ENCODE measurements around the gene LRTM2. TPM values are rescaled to one million over a fixed set of nuclear protein-coding genes. Genes with fewer than 3 reads are reported as not detected.
A peak's percentile ranks its signal among the peaks of the same experiment; 100 is the strongest.

LRTM2 gene
- total RNA-seq, 2 experiments from 2014 or later = not detected

DNA sequence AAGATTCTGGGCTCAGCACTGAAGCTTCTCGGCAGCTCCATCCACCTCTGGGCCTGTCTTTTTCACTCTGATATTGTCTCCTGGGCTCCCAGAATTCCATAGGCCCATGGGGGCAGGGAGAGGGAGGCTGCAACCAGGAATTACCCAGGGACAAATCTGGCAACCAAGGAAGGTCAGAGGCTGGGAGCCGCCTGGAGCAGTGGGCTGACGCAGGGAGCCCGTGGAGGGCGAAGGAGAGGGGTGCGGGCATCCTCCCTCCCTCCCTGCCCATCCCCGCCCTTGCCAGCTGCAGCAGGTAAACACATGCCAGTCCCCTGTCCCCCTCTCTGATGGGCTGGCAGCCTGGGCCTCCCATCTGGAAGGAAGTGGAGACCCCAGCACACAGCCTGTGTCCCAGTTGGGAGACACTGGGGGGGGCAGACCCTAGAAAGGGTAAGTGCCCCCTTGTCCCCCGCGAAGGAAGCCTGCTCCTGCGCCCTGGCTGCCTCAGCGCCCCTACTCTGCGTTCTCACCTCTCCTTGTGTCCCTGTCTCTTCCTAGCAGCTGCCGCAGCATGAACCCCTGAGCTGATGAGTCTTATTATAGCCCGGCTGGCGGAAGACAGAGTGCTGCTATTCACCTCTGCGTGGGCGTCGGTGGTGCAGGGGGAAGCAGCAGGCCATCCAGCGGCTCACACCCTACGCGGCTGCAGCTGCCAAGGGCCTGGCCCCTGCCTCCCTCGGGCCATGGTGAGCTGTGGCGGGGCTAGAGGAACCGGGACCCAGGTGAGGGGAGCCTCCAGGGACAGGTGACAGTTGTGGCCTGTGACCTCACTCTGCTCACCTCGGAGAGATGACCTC lies 6.7 kb downstream of the LRTM2 start:
- H3K4me1 Mint-ChIP-seq (ENCODE audit: low read depth) = no peaks in the 10 kb centered on the region
- no peak for DNase-seq
- ChIA-PET POLR2A (no interaction called here), CTCF (no interaction called here)
- H3K4me3 Mint-ChIP-seq = no peak overlapping the region
- no peak overlapping the region for H3K27ac Mint-ChIP-seq
- no peaks in the 10 kb centered on the region for H3K9me3 Mint-ChIP-seq
- H3K36me3 Mint-ChIP-seq = no peaks in the 10 kb centered on the region
- intact Hi-C loops (cut with micrococcal nuclease) = no loop called here
- peaks cover 17% of the 10 kb centered on the region for H3K27me3 Mint-ChIP-seq

DNA sequence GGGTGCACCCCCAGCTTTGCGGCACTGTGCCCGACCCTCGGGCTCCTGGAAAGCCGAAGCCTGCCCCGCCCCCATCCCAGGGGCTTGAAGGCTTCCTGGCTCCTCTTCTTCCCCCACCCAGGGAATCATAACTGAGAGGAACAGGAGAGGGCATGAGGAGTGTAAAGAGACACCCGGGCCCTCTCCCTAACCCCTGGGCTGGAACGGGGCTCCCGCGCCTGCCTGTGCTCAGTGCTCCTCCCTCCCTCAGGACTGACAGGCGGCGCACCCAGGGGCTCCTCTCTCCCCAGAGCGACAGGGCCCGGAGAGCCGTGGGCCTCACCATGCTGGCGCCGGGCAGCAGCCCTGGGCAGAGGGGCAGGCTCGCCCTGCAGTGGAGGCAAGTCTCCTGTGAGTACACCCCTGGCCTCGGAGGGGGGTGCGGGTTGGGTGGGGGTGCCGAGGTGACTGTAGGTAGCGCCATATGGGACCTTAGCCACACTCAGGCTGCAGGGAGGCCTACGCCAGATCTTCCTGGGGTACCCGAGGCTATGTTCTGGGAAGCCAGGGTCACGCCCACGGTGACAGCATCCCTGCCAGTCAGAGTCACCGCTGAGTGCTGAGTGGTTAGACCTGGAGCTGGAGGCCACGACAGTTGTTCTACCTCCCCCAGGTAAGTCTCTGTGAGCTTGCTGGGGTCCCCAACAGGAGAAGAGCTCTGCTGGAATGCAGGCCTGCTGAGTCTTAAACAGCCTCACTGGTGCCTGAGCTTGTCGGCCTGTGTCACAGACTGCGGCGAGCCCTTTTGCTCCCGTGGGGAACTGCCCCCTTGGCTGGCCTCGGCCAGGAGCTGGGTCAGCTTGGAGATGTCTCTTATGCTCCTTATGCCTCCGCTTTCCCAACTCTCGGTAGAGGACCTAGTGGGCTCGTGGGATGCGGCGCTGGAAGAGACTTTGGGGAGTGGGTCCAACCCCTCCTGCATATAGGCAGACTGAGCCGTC lies 7.8 kb downstream of the LRTM2 start:
- intact Hi-C loops (cut with micrococcal nuclease) = no loop called here

DNA sequence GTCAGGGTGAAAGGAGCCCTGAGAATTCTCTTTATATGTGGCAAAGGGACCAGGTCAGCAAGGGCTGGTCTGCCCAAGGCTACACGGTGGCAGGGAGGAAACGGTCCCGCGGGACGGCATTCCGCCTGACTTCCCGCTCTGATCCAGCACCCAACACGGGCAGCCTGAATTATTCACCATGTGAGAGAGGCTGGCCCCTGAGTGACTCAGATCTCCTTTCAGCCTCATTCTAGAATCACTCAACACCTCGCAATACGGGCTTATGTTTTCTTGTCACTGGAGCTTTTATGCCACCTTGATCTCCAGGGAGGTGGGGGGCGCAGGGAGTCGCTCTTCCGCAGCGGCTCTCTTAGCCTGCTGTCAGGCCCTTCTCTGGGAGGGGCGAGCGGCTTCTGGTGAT lies 8.5 kb downstream of the LRTM2 start:
- no peaks in the 10 kb centered on the region for H3K9me3 Mint-ChIP-seq
- ChIA-PET POLR2A (no interaction called here), CTCF (no interaction called here)
- intact Hi-C loops (cut with micrococcal nuclease) = no loop called here
- no peak for DNase-seq
- H3K27ac Mint-ChIP-seq = no peak overlapping the region
- no peaks in the 10 kb centered on the region for H3K4me1 Mint-ChIP-seq (ENCODE audit: low read depth)
- peaks cover 21% of the 10 kb centered on the region for H3K27me3 Mint-ChIP-seq
- no peaks in the 10 kb centered on the region for H3K36me3 Mint-ChIP-seq
- H3K4me3 Mint-ChIP-seq = no peak overlapping the region

More for the DNA sequence above, 7.8 kb downstream of the LRTM2 start:
- CTCF ChIA-PET = no interaction called here
- POLR2A ChIA-PET = no interaction called here
- Mint-ChIP-seq H3K9me3 (no peaks in the 10 kb centered on the region), H3K27me3 (peaks cover 17% of the 10 kb centered on the region), H3K4me3 (no peak overlapping the region), H3K4me1 (ENCODE audit: low read depth) (no peaks in the 10 kb centered on the region), H3K36me3 (no peaks in the 10 kb centered on the region), H3K27ac (no peak overlapping the region)
- no peak for DNase-seq

DNA sequence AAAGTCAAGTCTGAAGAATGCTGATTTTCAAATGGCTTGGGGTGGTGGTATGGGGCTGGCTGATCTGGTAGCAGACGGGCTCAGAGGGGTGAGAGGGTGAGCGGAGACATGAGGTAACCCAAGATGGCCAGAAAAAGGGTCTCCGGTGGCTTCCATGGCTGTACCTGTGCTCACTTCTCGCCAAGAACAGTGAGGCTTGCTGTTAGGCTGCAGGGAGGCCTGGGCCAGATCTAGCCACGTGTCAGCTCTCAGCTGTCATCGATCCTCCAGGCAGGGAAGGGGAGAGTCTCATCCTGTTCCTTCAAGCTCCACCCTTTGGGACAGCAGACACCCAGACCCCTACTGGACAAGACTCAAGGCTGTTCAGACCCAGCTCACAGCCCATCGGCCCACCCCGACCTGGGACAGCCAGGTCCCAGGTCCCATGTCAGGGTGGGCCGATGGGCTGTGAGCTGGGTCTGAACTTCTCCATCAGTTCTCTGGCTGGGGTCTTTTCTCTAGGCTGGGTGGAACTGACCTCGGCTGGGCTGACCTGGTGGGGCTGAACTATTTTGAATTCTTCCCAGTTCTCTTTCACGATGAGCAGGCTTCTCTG lies 9.0 kb downstream of the LRTM2 start:
- no peaks in the 10 kb centered on the region for H3K4me1 Mint-ChIP-seq (ENCODE audit: low read depth)
- ChIA-PET POLR2A (no interaction called here), CTCF (no interaction called here)
- no peak overlapping the region for H3K27ac Mint-ChIP-seq
- no peak for DNase-seq
- H3K27me3 Mint-ChIP-seq = peaks cover 24% of the 10 kb centered on the region
- no peak overlapping the region for H3K4me3 Mint-ChIP-seq
- H3K9me3 Mint-ChIP-seq = no peaks in the 10 kb centered on the region
- H3K36me3 Mint-ChIP-seq = no peaks in the 10 kb centered on the region
- intact Hi-C loops (cut with micrococcal nuclease) = no loop called here

DNA sequence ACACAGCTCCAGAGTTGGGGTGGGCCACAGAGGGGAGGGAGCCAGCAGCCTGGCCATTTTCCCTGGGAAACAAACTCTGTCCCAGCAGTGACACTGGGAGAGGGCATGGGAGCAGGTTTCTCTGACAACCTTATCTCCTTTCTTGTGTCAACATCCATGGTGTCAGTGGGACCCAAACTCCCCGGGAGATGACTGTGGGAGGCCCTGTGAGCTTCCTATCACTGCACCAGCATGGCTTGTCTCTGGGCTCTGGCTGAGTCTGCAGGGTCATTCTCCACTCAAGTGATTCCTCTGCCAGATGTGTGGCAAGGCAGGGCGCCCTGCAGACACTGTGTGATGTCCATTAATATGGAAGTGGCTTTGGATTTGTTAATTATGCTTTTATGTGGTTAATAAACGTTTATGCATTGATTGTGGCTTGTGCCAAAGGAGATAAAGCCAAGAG lies 10.1 kb downstream of the LRTM2 start:
- ChIA-PET POLR2A (no interaction called here), CTCF (no interaction called here)
- Mint-ChIP-seq H3K36me3 (no peaks in the 10 kb centered on the region), H3K27me3 (peaks cover 26% of the 10 kb centered on the region), H3K9me3 (no peaks in the 10 kb centered on the region), H3K4me1 (ENCODE audit: low read depth) (no peaks in the 10 kb centered on the region), H3K4me3 (no peak overlapping the region), H3K27ac (no peak overlapping the region)
- intact Hi-C loops (cut with micrococcal nuclease) = no loop called here
- DNase-seq = no peak

DNA sequence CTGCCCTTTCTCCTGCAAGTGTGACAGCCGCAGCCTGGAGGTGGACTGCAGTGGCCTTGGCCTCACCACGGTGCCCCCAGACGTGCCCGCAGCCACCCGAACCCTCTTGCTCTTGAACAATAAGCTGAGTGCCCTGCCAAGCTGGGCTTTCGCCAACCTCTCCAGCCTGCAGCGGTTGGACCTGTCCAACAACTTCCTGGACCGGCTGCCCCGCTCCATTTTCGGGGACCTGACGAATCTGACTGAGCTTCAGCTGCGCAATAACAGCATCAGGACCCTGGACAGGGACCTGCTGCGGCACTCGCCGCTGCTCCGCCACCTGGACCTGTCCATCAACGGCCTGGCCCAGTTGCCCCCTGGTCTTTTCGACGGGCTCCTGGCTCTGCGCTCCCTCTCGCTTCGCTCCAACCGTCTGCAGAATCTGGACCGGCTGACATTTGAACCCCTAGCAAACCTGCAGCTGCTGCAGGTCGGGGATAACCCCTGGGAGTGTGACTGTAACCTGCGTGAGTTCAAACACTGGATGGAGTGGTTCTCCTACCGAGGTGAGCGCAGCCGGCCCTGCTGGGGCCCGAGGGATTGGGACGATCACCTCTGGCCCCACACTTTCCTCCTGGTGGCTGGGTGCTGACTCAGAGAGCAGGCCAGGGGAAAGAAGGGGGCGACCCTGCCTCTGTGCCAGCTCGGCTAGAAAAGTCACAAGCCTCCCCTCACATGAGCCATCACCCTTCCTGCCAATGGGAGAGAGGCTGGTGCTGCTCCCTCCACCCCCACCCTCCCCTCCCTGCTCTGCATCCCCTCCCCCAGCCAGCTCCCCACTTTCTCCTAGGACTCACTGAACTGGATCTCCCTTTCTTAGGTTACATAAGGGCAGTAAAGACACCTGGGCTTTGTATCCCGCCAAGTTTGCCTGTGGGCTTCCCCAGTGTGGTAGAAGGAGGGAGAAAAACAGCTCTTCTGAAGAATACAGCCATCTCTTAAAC lies 10.9 kb downstream of the LRTM2 start:
- H3K36me3 Mint-ChIP-seq = no peaks in the 10 kb centered on the region
- CTCF ChIA-PET = no interaction called here
- peak; percentile 36 for DNase-seq
- no peak overlapping the region for H3K27ac Mint-ChIP-seq
- no peaks in the 10 kb centered on the region for H3K9me3 Mint-ChIP-seq
- intact Hi-C loops (cut with micrococcal nuclease) = no loop called here
- POLR2A ChIA-PET = no interaction called here
- H3K27me3 Mint-ChIP-seq = peaks cover 26% of the 10 kb centered on the region
- no peak overlapping the region for H3K4me3 Mint-ChIP-seq
- H3K4me1 Mint-ChIP-seq (ENCODE audit: low read depth) = no peaks in the 10 kb centered on the region

DNA sequence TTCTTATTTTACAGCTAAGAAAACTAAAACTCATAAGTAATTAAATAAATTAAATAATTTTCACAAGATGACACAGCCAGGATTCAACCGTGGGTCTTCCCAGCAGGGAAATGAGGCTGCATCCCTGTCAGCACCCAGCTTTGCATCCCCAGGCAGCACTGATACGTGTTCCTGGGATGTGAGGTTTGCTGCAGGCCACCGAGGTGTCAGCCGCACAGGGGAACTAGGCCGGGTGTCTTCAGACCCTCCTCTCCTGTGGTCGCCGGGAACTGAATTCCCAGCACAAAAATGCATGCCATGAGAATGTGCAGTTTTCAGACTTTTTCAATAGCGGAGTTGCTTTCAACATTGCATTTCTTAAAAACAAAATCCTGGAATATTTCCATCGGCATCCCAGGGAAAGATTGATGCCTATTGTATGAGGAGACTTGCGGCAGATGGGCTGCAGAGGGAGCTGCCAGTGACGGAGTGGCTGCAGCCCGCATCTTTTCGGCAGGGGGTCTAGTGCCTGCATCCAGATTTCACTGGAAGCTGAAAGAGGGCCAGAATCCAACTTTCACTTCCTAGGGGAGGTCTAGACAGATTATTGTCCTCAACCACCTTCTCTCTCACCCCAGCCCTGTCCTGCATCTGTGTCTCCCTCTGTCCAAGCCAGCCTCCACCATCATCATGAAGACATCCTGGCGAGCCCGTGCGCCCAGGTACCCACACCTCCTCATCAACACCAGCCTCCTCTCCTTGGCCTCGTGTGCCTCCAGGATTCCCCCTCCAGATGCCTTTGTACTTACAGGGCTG lies 12.6 kb downstream of the LRTM2 start:
- no peak overlapping the region for H3K4me3 Mint-ChIP-seq
- H3K9me3 Mint-ChIP-seq = no peaks in the 10 kb centered on the region
- ChIA-PET POLR2A (no interaction called here), CTCF (no interaction called here)
- DNase-seq = no peak
- intact Hi-C loops (cut with micrococcal nuclease) = no loop called here
- H3K27me3 Mint-ChIP-seq = peaks cover 26% of the 10 kb centered on the region
- no peak overlapping the region for H3K27ac Mint-ChIP-seq
- no peaks in the 10 kb centered on the region for H3K36me3 Mint-ChIP-seq
- H3K4me1 Mint-ChIP-seq (ENCODE audit: low read depth) = no peaks in the 10 kb centered on the region

DNA sequence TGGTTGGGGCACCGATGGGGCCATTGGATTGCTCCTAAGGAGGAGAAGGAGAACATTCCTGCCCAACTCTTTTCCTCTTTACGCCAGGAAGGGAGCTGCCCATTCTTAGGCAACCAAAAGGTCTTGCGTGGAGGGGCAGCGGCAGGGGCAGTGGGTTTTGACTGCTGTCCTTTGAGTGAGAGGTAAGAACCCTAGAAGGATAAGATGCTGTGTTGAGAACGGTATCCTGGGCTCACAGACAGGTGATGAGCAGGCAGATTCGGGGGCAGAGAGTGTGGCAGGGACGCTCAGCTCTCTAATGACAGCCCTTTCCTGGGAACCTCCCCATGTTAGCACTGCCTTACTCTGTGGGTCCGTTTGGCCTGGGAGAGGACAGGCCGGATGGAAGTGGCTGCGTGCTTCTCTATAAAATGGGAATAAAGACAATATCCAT lies 13.2 kb downstream of the LRTM2 start:
- H3K27me3 Mint-ChIP-seq = peaks cover 26% of the 10 kb centered on the region
- no peaks in the 10 kb centered on the region for H3K9me3 Mint-ChIP-seq
- H3K27ac Mint-ChIP-seq = no peak overlapping the region
- no peaks in the 10 kb centered on the region for H3K36me3 Mint-ChIP-seq
- H3K4me1 Mint-ChIP-seq (ENCODE audit: low read depth) = no peaks in the 10 kb centered on the region
- ChIA-PET POLR2A (no interaction called here), CTCF (interaction anchor here (1.3 kb wide), 1 partner anchor 106 kb away, joined by 4 read pairs; no protein-coding TSS in a partner anchor)
- H3K4me3 Mint-ChIP-seq = no peak overlapping the region
- no peak for DNase-seq
- intact Hi-C loops (cut with micrococcal nuclease) = no loop called here

DNA sequence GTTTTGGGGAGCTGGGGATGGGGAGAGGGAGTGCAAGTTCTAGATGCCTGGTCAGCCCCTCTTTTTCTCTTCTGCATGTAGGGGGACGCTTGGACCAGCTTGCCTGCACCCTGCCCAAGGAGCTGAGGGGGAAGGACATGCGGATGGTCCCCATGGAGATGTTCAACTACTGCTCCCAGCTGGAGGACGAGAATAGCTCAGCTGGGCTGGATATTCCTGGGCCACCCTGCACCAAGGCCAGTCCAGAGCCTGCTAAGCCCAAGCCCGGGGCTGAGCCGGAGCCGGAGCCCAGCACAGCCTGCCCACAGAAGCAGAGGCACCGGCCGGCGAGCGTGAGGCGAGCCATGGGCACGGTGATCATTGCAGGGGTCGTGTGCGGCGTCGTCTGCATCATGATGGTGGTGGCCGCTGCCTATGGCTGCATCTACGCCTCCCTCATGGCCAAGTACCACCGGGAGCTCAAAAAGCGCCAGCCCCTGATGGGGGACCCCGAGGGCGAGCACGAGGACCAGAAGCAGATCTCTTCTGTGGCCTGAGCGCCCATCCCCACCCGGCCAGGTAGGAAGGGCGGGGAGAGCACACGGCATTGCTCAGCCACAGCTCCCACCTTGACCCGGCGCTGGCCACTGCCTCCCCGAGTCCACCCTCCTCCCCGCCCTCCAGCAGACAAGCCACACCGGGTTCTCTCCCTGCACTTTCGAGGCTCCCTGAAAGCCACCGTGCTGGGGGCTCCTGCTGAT lies 14.0 kb downstream of the LRTM2 start:
- H3K9me3 Mint-ChIP-seq = no peaks in the 10 kb centered on the region
- peaks cover 26% of the 10 kb centered on the region for H3K27me3 Mint-ChIP-seq
- DNase-seq = no peak
- no peaks in the 10 kb centered on the region for H3K36me3 Mint-ChIP-seq
- no peak overlapping the region for H3K27ac Mint-ChIP-seq
- intact Hi-C loops (cut with micrococcal nuclease) = no loop called here
- ChIA-PET CTCF (interaction anchor here (1.3 kb wide), 1 partner anchor 106 kb away, joined by 4 read pairs; no protein-coding TSS in a partner anchor), POLR2A (no interaction called here)
- no peak overlapping the region for H3K4me3 Mint-ChIP-seq
- no peaks in the 10 kb centered on the region for H3K4me1 Mint-ChIP-seq (ENCODE audit: low read depth)

DNA sequence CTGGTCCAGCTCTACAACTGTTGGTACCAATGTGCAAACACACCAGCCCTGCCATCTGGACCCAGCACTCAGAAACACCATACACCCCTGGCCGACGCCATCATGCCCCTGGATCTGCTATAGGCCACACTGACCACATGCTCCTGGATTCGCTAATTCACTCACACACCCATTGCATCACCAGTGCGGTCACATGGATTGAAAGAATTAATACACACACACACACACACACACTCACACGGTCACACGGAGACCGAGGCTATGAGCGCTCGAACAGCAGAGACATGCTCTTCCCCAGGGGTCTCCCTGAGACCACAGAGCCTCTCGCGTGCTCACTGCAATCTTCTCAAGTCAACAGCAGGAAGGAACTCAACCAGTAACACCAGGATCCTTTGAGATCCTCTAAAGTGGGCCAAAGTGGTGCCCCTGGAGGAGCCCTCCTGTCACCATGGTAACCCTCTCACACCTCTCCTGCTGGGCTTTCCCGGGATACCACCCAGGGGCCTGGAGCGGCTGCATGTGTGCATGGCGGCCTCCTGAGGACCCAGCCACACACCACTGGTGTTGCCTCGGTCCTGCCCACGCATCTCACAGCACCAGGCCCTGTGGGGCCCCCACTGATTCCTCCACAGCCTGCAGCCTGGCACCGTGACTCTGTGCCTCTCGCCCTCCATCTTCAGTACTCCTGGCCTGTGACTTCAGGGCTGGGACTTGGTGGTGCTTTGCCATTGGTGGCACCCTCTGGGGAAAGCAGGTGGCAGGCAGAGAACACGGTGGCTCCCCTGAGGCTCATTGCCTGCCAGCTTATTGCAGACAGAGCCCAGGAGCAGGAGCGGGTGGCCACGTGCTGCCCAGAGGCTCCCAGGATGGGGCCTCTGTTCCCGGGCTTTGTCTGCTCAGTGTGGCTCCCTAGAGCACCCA lies 15.1 kb downstream of the LRTM2 start:
- ChIA-PET CTCF (no interaction called here), POLR2A (no interaction called here)
- no peak overlapping the region for H3K27ac Mint-ChIP-seq
- H3K36me3 Mint-ChIP-seq = no peaks in the 10 kb centered on the region
- intact Hi-C loops (cut with micrococcal nuclease) = no loop called here
- H3K4me3 Mint-ChIP-seq = no peak overlapping the region
- no peaks in the 10 kb centered on the region for H3K4me1 Mint-ChIP-seq (ENCODE audit: low read depth)
- no peak for DNase-seq
- no peaks in the 10 kb centered on the region for H3K9me3 Mint-ChIP-seq
- H3K27me3 Mint-ChIP-seq = peaks cover 24% of the 10 kb centered on the region

All from activated CD4-positive, alpha-beta memory T cell treated with anti-CD3 and anti-CD28 coated beads for 36 hours (primary cell).